ENCODE data around the gene MRPL2. TPM values are rescaled to one million over a fixed set of nuclear protein-coding genes. Genes with fewer than 3 reads are reported as not detected.

The MRPL2 gene
- polyA plus RNA-seq, 1 donor from 2014 or later = 22.5 TPM

DNA sequence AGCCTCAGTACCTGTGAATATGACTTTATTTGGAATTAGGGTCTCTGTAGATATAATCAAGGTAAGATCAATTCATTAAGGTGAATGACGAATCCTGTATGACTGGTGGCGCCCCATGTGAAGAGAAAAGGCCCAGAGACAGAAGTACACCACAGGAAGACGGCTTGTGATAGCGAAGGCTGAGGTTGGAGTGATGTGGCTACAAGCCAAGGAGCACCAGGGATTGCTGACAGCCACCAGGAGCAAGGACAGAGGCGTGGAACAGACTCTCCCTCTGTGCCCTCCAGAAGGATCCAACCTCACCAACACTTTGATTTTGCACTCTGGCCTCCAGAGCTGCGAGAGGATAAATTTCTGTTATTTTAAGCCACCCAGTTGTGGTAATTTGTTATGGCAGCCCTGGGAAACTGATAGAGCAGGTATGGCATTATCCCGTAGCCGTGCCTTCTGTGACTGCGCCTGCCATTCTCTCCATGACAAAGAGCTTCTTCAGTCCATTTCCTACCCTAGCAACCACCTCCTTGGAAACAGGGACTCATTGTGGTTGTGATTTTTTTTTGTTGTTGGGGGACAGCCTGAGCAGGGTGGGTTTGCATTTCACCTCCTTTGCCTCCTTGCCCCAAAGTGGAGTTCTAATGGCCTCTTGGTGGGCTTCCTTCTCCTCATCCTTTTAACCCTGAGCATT is 46.4 kb upstream of the MRPL2 start:
- H3K27ac ChIP-seq (ENCODE audit: low read length) = no peak overlapping the region
- no peaks in the 10 kb centered on the region for H3K9me3 ChIP-seq (ENCODE audit: low read length)
- H3K9ac ChIP-seq (ENCODE audit: low read length) = no peak overlapping the region
- no peaks in the 10 kb centered on the region for H3K36me3 ChIP-seq (ENCODE audit: insufficient read depth, low read length)
- H3K4me2 ChIP-seq (ENCODE audit: low read length) = no peak overlapping the region
- H4K20me1 ChIP-seq (ENCODE audit: insufficient read depth) = no peaks in the 10 kb centered on the region
- no peaks in the 10 kb centered on the region for H3K27me3 ChIP-seq (ENCODE audit: insufficient read depth, low read depth, low read length)
- no peaks in the 10 kb centered on the region for H3K9me2 ChIP-seq (ENCODE audit: insufficient read depth, low read length)
- peaks cover 2% of the 10 kb centered on the region for H3K79me2 ChIP-seq (replicated peaks; ENCODE audit: insufficient read depth, low read length)
- no peaks in the 10 kb centered on the region for H3F3A ChIP-seq (ENCODE audit: insufficient read depth, low read length, poor library complexity, severe bottlenecking)
- no peak overlapping the region for H3K4me3 ChIP-seq (ENCODE audit: low read length)
- H2AFZ ChIP-seq (ENCODE audit: low read depth, low read length) = no peak overlapping the region
- TF ChIP-seq, protein P1, sequence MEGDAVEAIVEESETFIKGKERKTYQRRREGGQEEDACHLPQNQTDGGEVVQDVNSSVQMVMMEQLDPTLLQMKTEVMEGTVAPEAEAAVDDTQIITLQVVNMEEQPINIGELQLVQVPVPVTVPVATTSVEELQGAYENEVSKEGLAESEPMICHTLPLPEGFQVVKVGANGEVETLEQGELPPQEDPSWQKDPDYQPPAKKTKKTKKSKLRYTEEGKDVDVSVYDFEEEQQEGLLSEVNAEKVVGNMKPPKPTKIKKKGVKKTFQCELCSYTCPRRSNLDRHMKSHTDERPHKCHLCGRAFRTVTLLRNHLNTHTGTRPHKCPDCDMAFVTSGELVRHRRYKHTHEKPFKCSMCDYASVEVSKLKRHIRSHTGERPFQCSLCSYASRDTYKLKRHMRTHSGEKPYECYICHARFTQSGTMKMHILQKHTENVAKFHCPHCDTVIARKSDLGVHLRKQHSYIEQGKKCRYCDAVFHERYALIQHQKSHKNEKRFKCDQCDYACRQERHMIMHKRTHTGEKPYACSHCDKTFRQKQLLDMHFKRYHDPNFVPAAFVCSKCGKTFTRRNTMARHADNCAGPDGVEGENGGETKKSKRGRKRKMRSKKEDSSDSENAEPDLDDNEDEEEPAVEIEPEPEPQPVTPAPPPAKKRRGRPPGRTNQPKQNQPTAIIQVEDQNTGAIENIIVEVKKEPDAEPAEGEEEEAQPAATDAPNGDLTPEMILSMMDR (IDR thresholded peaks at IDR 0.05; ENCODE audit: poor library complexity, severe bottlenecking) = no peak
- no peak for TF ChIP-seq POLR2AphosphoS5 (IDR thresholded peaks at IDR 0.05)
- no peak for TF ChIP-seq RAD21 (conservative IDR thresholded peaks at IDR 0.05)
- TF ChIP-seq EP300 (conservative IDR thresholded peaks at IDR 0.05; ENCODE audit: poor library complexity, severe bottlenecking) = no peak
- TF ChIP-seq, protein P2, sequence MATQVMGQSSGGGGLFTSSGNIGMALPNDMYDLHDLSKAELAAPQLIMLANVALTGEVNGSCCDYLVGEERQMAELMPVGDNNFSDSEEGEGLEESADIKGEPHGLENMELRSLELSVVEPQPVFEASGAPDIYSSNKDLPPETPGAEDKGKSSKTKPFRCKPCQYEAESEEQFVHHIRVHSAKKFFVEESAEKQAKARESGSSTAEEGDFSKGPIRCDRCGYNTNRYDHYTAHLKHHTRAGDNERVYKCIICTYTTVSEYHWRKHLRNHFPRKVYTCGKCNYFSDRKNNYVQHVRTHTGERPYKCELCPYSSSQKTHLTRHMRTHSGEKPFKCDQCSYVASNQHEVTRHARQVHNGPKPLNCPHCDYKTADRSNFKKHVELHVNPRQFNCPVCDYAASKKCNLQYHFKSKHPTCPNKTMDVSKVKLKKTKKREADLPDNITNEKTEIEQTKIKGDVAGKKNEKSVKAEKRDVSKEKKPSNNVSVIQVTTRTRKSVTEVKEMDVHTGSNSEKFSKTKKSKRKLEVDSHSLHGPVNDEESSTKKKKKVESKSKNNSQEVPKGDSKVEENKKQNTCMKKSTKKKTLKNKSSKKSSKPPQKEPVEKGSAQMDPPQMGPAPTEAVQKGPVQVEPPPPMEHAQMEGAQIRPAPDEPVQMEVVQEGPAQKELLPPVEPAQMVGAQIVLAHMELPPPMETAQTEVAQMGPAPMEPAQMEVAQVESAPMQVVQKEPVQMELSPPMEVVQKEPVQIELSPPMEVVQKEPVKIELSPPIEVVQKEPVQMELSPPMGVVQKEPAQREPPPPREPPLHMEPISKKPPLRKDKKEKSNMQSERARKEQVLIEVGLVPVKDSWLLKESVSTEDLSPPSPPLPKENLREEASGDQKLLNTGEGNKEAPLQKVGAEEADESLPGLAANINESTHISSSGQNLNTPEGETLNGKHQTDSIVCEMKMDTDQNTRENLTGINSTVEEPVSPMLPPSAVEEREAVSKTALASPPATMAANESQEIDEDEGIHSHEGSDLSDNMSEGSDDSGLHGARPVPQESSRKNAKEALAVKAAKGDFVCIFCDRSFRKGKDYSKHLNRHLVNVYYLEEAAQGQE (IDR thresholded peaks at IDR 0.05; ENCODE audit: borderline replicate concordance) = no peak

DNA sequence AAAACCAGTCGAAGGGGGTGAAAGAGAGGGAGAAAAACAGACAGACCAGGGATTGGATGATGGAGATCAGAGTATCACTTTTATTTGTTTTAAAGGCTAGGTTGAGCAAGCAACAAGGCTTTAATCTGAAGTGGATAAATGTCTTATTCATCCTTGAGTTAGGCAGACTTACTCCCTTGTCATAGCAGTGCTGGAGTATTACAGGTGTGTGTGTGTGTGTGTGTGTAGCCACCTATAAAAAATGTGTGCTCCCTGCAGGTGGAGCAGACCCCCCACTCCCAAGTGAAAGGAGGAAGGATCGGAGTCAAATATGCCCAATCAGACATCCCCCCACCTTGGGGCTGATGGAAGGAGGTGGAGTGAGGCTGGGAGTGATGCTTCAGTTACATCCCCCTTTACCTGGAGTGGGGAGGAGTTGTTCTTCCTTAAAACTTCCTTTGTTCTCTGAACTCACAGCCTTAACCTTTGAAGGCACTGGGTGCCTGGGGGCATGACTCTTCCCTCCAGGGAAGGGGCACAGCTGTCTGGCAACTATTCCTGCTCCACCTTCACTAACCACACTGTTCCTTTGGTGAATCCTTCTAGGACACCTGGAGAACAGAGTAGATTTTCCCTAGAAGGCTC is 44.1 kb upstream of the MRPL2 start:
- no peaks in the 10 kb centered on the region for H3F3A ChIP-seq (ENCODE audit: insufficient read depth, low read length, poor library complexity, severe bottlenecking)
- H3K9me3 ChIP-seq (ENCODE audit: low read length) = no peaks in the 10 kb centered on the region
- no peak overlapping the region for H3K27ac ChIP-seq (ENCODE audit: low read length)
- H3K27me3 ChIP-seq (ENCODE audit: insufficient read depth, low read depth, low read length) = no peaks in the 10 kb centered on the region
- no peak overlapping the region for H3K9ac ChIP-seq (ENCODE audit: low read length)
- no peak overlapping the region for H2AFZ ChIP-seq (ENCODE audit: low read depth, low read length)
- H3K4me2 ChIP-seq (ENCODE audit: low read length) = no peak overlapping the region
- H4K20me1 ChIP-seq (ENCODE audit: insufficient read depth) = no peaks in the 10 kb centered on the region
- H3K79me2 ChIP-seq (replicated peaks; ENCODE audit: insufficient read depth, low read length) = peaks cover 5% of the 10 kb centered on the region
- H3K9me2 ChIP-seq (ENCODE audit: insufficient read depth, low read length) = no peaks in the 10 kb centered on the region
- TF ChIP-seq SMC3 (conservative IDR thresholded peaks at IDR 0.05; ENCODE audit: poor library complexity) = no peak
- no peak for TF ChIP-seq MXI1 (conservative IDR thresholded peaks at IDR 0.05; ENCODE audit: poor library complexity, severe bottlenecking)
- TF ChIP-seq, protein P2 (IDR thresholded peaks at IDR 0.05; ENCODE audit: borderline replicate concordance) = no peak
- TF ChIP-seq EP300 (conservative IDR thresholded peaks at IDR 0.05; ENCODE audit: poor library complexity, severe bottlenecking) = no peak
- TF ChIP-seq TAF1 (IDR thresholded peaks at IDR 0.05; ENCODE audit: low read depth) = no peak
- TF ChIP-seq POLR2AphosphoS5 (IDR thresholded peaks at IDR 0.05) = no peak
- TF ChIP-seq EZH2 (IDR thresholded peaks at IDR 0.05; ENCODE audit: borderline replicate concordance, insufficient read depth, low read length, poor library complexity, severe bottlenecking) = no peak
- TF ChIP-seq, protein P1 (IDR thresholded peaks at IDR 0.05; ENCODE audit: poor library complexity, severe bottlenecking) = no peak
- TF ChIP-seq RAD21 (conservative IDR thresholded peaks at IDR 0.05) = no peak
- no peak overlapping the region for H3K4me3 ChIP-seq (ENCODE audit: low read length)
- no peaks in the 10 kb centered on the region for H3K36me3 ChIP-seq (ENCODE audit: insufficient read depth, low read length)
